Thoracic aorta (tissue), 2 donors: ENCODE results near the gene NOS3. TPM values are rescaled to one million over a fixed set of nuclear protein-coding genes. Genes with fewer than 3 reads are reported as not detected.

Source experiments
- ATAC-seq: fragments of 150-250 bp; one replicate; pipeline ENCODE4 v1.8.0; 2017; ENCODE audit warnings: low read depth; ENCODE audit not compliant: insufficient number of reproducible peaks, low FRiP score
- DNase-seq: peaks from one replicate; pipeline ENCODE4 v3.0.0-alpha.2; 2020; ENCODE audit warnings: low spot score
- H3K27ac ChIP-seq, 2 donors: fragments of 200-600 bp; sonication (generic); 1 replicate in 1 of 2; 2 replicates in 1 of 2; pipeline ENCODE4 v1.5.1; 2016; ENCODE audit warnings: mild to moderate bottlenecking in 2 of 2, moderate library complexity in 2 of 2
- H3K27me3 ChIP-seq: fragments of 200-600 bp; sonication (generic); replicated peaks from 2 replicates; pipeline ENCODE4 v1.6.0; 2016; ENCODE audit warnings: mild to moderate bottlenecking; ENCODE audit not compliant: insufficient read depth
- H3K36me3 ChIP-seq: fragments of 200-600 bp; sonication (generic); one replicate; pipeline ENCODE4 v1.5.1; 2016
- H3K4me1 ChIP-seq, 2 donors: fragments of 200-600 bp; sonication (generic); 1 replicate in 1 of 2; 2 replicates in 1 of 2; pipeline versions ENCODE4 v1.5.1 to v1.6.0; 2016; ENCODE audit warnings: low read depth in 2 of 2, mild to moderate bottlenecking in 1 of 2; ENCODE audit not compliant: control insufficient read depth in 1 of 2
- H3K4me3 ChIP-seq: fragments of 200-600 bp; sonication (generic); 2 replicates; pipeline ENCODE4 v1.5.1; 2016; ENCODE audit warnings: mild to moderate bottlenecking
- H3K9me3 ChIP-seq: fragments of 200-600 bp; sonication (generic); 2 replicates; pipeline ENCODE4 v1.5.1; 2016
- total RNA-seq, 2 donors: library from RNA; depleted of rRNA; stranded (reverse); fragments of >200 nt; gene quantifications; one replicate each; pipeline versions ENCODE4 v1.1.0 to v1.2.3, GENCODE V29; 2016
- TF ChIP-seq, protein P1 (sequence below): fragments of 200-600 bp; sonication (generic); IDR thresholded peaks from one replicate; pipeline ENCODE4 v1.5.1; 2019; ENCODE audit warnings: antibody characterized with exemption

The NOS3 gene
- total RNA-seq, 2 donors from 2014 or later = 8.4 to 18.6 TPM

GRCh38 chr7:151062399-151063211 is 71.8 kb downstream of the NOS3 start:
- peaks cover 27% of the 10 kb centered on the region for H3K36me3 ChIP-seq
- TF ChIP-seq, protein P1, sequence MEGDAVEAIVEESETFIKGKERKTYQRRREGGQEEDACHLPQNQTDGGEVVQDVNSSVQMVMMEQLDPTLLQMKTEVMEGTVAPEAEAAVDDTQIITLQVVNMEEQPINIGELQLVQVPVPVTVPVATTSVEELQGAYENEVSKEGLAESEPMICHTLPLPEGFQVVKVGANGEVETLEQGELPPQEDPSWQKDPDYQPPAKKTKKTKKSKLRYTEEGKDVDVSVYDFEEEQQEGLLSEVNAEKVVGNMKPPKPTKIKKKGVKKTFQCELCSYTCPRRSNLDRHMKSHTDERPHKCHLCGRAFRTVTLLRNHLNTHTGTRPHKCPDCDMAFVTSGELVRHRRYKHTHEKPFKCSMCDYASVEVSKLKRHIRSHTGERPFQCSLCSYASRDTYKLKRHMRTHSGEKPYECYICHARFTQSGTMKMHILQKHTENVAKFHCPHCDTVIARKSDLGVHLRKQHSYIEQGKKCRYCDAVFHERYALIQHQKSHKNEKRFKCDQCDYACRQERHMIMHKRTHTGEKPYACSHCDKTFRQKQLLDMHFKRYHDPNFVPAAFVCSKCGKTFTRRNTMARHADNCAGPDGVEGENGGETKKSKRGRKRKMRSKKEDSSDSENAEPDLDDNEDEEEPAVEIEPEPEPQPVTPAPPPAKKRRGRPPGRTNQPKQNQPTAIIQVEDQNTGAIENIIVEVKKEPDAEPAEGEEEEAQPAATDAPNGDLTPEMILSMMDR = no peak
- DNase-seq = no peak
- peaks cover 33 to 44% of the 10 kb centered on the region in 2 donors for H3K4me1 ChIP-seq
- H3K27me3 ChIP-seq = no peaks in the 10 kb centered on the region
- peak overlapping the region; percentile 53 to 67 for H3K27ac ChIP-seq
- ATAC-seq = no peak
- H3K9me3 ChIP-seq = no peaks in the 10 kb centered on the region
- peak overlapping the region; percentile 59 for H3K4me3 ChIP-seq

DNA sequence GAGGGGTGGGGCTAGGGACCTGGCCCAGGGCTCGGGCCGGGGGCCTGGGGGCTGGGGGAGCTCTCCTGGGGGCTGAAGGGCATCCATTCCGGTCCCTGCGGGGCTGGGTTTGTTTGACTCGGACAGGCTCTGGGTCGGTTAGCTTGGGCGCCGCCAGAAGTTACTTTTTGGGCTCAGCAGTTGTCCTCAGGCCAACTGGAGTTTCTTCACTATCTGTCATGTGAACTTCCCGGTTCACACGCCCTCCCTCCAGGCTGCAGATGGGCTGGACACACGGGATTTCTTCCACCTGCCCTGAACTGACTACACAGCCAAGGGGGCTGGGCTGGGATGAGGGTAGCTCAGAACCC is 72.4 kb downstream of the NOS3 start:
- Histone ChIP-seq H3K27me3 (no peaks in the 10 kb centered on the region), H3K36me3 (peaks cover 33% of the 10 kb centered on the region), H3K9me3 (no peaks in the 10 kb centered on the region), H3K4me1 (peaks cover 33 to 44% of the 10 kb centered on the region in 2 donors), H3K4me3 (peak overlapping the region; percentile 59), H3K27ac (peak overlapping the region; percentile 53 to 67)
- DNase-seq (no peak), ATAC-seq (no peak)
- TF ChIP-seq, protein P1 = no peak

Other genes starting within 250 kb of the NOS3 start
- 10 to 100 TPM; 21.0 to 25.2 TPM for gene TMEM176B, start 190.7 kb upstream of the NOS3 start, total RNA-seq
- gene TMEM176A, start 190.2 kb upstream of the NOS3 start, total RNA-seq = 10 to 100 TPM in 1 of 2 donors, 1 to 10 TPM in 1; 9.1 to 23.4 TPM
- not detected for gene AOC1, start 138.5 kb upstream of the NOS3 start, total RNA-seq
- gene KCNH2, start 12.7 kb upstream of the NOS3 start, total RNA-seq = 1 to 10 TPM in 1 of 2 donors, not detected in 1; 1.2 TPM
- gene ATG9B, start 33.5 kb downstream of the NOS3 start, total RNA-seq = 1 to 10 TPM in 1 of 2 donors, not detected in 1; 1.2 TPM
- gene ABCB8, start 37.4 kb downstream of the NOS3 start, total RNA-seq = 10 to 100 TPM; 34.1 to 35.1 TPM
- gene ASIC3, start 57.5 kb downstream of the NOS3 start, total RNA-seq = 1 to 10 TPM; 2.0 to 2.8 TPM
- 1 to 10 TPM; 1.8 to 3.1 TPM for gene CDK5, start 66.9 kb downstream of the NOS3 start, total RNA-seq
- 100 to 1,000 TPM in 1 of 2 donors, 10 to 100 TPM in 1; 89.1 to 119 TPM for gene SLC4A2, start 68.6 kb downstream of the NOS3 start, total RNA-seq
- 100 to 1,000 TPM in 1 of 2 donors, 10 to 100 TPM in 1; 59.0 to 110 TPM for gene FASTK, start 89.8 kb downstream of the NOS3 start, total RNA-seq
- 10 to 100 TPM; 25.7 to 35.2 TPM for gene TMUB1, start 92.5 kb downstream of the NOS3 start, total RNA-seq
- 10 to 100 TPM; 52.1 to 62.8 TPM for gene AGAP3, start 95.5 kb downstream of the NOS3 start, total RNA-seq
- not detected for gene GBX1, start 176.7 kb downstream of the NOS3 start, total RNA-seq
- not detected for gene ASB10, start 196.2 kb downstream of the NOS3 start, total RNA-seq
- not detected for gene H2BK1, start 219.5 kb downstream of the NOS3 start, total RNA-seq
- gene ABCF2, start 236.2 kb downstream of the NOS3 start, total RNA-seq = 10 to 100 TPM; 25.3 to 44.1 TPM
- gene CHPF2, start 241.5 kb downstream of the NOS3 start, total RNA-seq = 10 to 100 TPM; 78.9 to 85.3 TPM